Neural cell (in vitro differentiated cells): Measurements from ENCODE around the gene ZNF324B.

Experiments used
- CTCF ChIP-seq: fragments of 450-650 bp; IDR thresholded peaks from 2 replicates; pipeline ENCODE4 v1.5.1; 2014; ENCODE audit warnings: antibody characterized with exemption, mild to moderate bottlenecking, moderate library complexity; ENCODE audit not compliant: poor library complexity, severe bottlenecking
- MXI1 ChIP-seq: fragments of 450-650 bp; conservative IDR thresholded peaks from 2 replicates; pipeline ENCODE4 v1.6.1; 2014; ENCODE audit warnings: antibody characterized with exemption, mild to moderate bottlenecking; ENCODE audit not compliant: poor library complexity, severe bottlenecking

- no peak for TF ChIP-seq CTCF
- no peak for TF ChIP-seq MXI1
These were observed 22.8 kb upstream of the ZNF324B start for GRCh38 chr19:58428617-58429016.
